Measurements from ENCODE around the gene ARL14EPL. TPM values are rescaled to one million over a fixed set of nuclear protein-coding genes. Genes with fewer than 3 reads are reported as not detected.

ARL14EPL gene
- total RNA-seq, 1 donor from 2014 or later, result not detected

DNA sequence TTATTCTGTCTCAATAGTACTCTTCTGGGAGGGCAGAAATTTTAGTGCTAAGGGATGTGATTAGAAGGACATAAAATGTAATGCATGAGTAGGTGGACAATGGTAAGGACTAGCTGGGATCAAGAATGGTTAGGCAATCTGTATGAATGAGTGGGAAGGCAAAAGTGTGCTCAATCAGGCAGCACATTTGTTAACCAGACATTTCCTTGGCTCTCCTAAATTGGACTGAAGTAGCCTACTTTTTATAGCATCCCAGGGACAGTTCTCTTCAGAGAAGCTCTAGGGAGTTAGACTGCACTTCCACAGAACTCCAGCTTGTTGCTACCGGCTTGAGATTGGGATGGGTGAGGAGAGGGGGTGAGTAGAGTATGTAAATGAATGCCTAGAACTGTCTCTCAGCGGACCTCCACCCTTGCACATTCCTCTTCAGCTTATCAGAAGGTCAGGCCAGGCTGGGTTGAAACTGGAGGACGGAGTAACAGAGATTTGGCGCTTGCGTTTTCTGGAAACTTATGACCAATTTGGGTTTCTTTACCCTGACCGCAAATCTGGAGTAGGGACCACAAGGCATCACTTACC is 19.0 kb upstream of the ARL14EPL start:
- Histone ChIP-seq H3K9me3 (no peaks in the 10 kb centered on the region), H3K4me1 (no peaks in the 10 kb centered on the region), H3K36me3 (no peaks in the 10 kb centered on the region), H3K27me3 (no peaks in the 10 kb centered on the region), H3K4me3 (no peak overlapping the region), H3K27ac (no peak overlapping the region)
- intact Hi-C loops (cut with DNase I), result no loop called here
- no peak for DNase-seq (ENCODE audit: extremely low spot score in 2 of 2)
- TF ChIP-seq POLR2AphosphoS5 (IDR thresholded peaks at IDR 0.05; ENCODE audit: insufficient read depth in 1 of 2, low read depth in 1 of 2) (no peak), POLR2A (IDR thresholded peaks at IDR 0.05) (no peak)
- TF ChIP-seq, protein P1, sequence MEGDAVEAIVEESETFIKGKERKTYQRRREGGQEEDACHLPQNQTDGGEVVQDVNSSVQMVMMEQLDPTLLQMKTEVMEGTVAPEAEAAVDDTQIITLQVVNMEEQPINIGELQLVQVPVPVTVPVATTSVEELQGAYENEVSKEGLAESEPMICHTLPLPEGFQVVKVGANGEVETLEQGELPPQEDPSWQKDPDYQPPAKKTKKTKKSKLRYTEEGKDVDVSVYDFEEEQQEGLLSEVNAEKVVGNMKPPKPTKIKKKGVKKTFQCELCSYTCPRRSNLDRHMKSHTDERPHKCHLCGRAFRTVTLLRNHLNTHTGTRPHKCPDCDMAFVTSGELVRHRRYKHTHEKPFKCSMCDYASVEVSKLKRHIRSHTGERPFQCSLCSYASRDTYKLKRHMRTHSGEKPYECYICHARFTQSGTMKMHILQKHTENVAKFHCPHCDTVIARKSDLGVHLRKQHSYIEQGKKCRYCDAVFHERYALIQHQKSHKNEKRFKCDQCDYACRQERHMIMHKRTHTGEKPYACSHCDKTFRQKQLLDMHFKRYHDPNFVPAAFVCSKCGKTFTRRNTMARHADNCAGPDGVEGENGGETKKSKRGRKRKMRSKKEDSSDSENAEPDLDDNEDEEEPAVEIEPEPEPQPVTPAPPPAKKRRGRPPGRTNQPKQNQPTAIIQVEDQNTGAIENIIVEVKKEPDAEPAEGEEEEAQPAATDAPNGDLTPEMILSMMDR (IDR thresholded peaks at IDR 0.05), result no peak

- Histone ChIP-seq H3K27ac (no peak overlapping the region), H3K4me1 (no peaks in the 10 kb centered on the region), H3K9me3 (no peaks in the 10 kb centered on the region), H3K4me3 (no peak overlapping the region), H3K36me3 (no peaks in the 10 kb centered on the region), H3K27me3 (no peaks in the 10 kb centered on the region)
- no peak for DNase-seq (ENCODE audit: extremely low spot score in 2 of 2)
- intact Hi-C loops (cut with DNase I), result no loop called here
- no peak for TF ChIP-seq POLR2A (IDR thresholded peaks at IDR 0.05)
- TF ChIP-seq, protein P1 (IDR thresholded peaks at IDR 0.05), result no peak
- no peak for TF ChIP-seq POLR2AphosphoS5 (IDR thresholded peaks at IDR 0.05; ENCODE audit: insufficient read depth in 1 of 2, low read depth in 1 of 2)
These were observed 18.3 kb upstream of the ARL14EPL start for GRCh38 chr5:116013936-116014335.

DNA sequence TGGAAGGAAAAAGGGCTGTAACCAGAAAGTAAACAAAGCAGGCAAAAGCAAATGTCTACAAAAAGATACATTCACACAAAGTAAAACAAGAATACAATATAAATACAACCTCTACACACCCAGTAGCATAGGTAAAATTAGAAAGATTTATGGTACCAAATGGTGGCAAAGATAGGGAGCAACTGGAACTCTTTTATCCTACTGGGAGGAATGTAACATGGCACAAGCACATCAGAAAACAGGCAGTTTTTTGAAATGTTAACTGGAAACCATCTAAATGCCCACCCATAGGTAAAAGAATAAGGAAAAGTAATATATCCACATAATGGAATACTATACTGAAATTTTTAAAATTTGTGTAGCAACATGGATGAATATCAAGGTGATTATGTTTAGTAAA is 8.7 kb upstream of the ARL14EPL start:
- Histone ChIP-seq H3K9me3 (no peaks in the 10 kb centered on the region), H3K4me3 (no peak overlapping the region), H3K4me1 (no peaks in the 10 kb centered on the region), H3K27ac (no peak overlapping the region), H3K36me3 (no peaks in the 10 kb centered on the region), H3K27me3 (no peaks in the 10 kb centered on the region)
- DNase-seq (ENCODE audit: extremely low spot score in 2 of 2), result no peak
- intact Hi-C loops (cut with DNase I), result no loop called here
- TF ChIP-seq POLR2A (IDR thresholded peaks at IDR 0.05), result no peak
- TF ChIP-seq, protein P1 (IDR thresholded peaks at IDR 0.05), result no peak
- TF ChIP-seq POLR2AphosphoS5 (IDR thresholded peaks at IDR 0.05; ENCODE audit: insufficient read depth in 1 of 2, low read depth in 1 of 2), result no peak

DNA sequence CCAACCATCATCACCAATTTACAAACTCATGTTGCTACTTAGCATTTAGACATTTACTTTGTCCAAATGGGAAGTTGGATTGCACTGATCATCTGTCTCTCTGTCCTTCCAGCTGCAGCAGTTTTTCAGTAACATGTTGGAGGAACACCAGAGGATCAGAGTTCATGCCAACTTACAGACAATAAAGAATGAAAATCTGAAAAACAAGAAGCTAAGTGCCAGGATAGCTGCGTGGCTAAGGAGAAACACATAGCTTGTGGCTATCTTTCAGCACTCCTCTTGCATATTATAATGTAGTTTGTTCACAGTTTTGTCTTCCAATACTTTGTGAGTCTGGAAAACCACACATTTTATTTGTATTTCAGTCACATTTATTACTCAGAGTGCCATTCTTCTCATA is 6.4 kb upstream of the ARL14EPL start:
- Histone ChIP-seq H3K4me3 (no peak overlapping the region), H3K27me3 (no peaks in the 10 kb centered on the region), H3K4me1 (no peaks in the 10 kb centered on the region), H3K9me3 (no peaks in the 10 kb centered on the region), H3K27ac (no peak overlapping the region), H3K36me3 (no peaks in the 10 kb centered on the region)
- DNase-seq (ENCODE audit: extremely low spot score in 2 of 2), result no peak
- no peak for TF ChIP-seq POLR2A (IDR thresholded peaks at IDR 0.05)
- TF ChIP-seq, protein P1 (IDR thresholded peaks at IDR 0.05), result no peak
- no peak for TF ChIP-seq POLR2AphosphoS5 (IDR thresholded peaks at IDR 0.05; ENCODE audit: insufficient read depth in 1 of 2, low read depth in 1 of 2)
- intact Hi-C loops (cut with DNase I), result no loop called here

DNA sequence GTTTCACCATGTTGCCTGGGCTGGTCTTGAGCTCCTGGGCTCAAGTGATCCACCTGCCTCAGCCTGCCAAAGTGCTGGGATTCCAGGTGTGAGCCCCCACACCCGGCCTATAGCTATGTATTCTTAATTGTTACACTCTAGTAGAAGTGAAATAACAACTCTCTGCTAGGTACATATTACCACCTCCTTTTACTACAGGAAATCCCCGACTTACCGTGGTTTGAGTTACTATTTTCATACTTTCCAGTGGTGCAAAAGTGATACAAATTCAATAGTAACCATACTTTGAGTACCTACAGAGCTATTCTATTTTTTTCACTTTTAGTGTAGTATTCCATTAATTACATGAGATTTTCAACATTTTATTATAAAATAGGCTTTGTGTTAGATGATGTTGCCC is 719 bp downstream of the ARL14EPL start:
- TF ChIP-seq, protein P1 (IDR thresholded peaks at IDR 0.05), result no peak
- no peak for TF ChIP-seq POLR2AphosphoS5 (IDR thresholded peaks at IDR 0.05; ENCODE audit: insufficient read depth in 1 of 2, low read depth in 1 of 2)
- TF ChIP-seq POLR2A (IDR thresholded peaks at IDR 0.05), result no peak

More for the DNA sequence above, 719 bp downstream of the ARL14EPL start:
- Histone ChIP-seq H3K4me3 (no peak overlapping the region), H3K27ac (no peak overlapping the region), H3K36me3 (no peaks in the 10 kb centered on the region), H3K9me3 (no peaks in the 10 kb centered on the region), H3K4me1 (no peaks in the 10 kb centered on the region), H3K27me3 (no peaks in the 10 kb centered on the region)
- DNase-seq (ENCODE audit: extremely low spot score in 2 of 2), result no peak
- intact Hi-C loops (cut with DNase I), result no loop called here

Data from vagina (tissue), 2 donors.